Tibial nerve (tissue), 4 donors: Measurements from ENCODE around the gene AUTS2. TPM values are rescaled to one million over a fixed set of nuclear protein-coding genes. Genes with fewer than 3 reads are reported as not detected.

Experiments used
- DNase-seq, 2 donors: peaks; one replicate each; pipeline ENCODE4 v3.0.0-alpha.2; 2019; ENCODE audit warnings: low spot score in 2 of 2
- H3K27ac ChIP-seq, 4 donors: fragments of 200-600 bp; sonication (generic) in 3 of 4; one replicate each; pipeline ENCODE4 v1.5.1; 2017 to 2019; ENCODE audit warnings: mild to moderate bottlenecking in 1 of 4
- H3K27me3 ChIP-seq, 2 donors: fragments of 200-600 bp; sonication (generic) in 1 of 2; one replicate each; pipeline versions ENCODE4 v1.5.1 to v1.6.0; 2017 to 2019
- H3K36me3 ChIP-seq, 3 donors: fragments of 200-600 bp; sonication (generic); one replicate each; pipeline ENCODE4 v1.5.1; 2018 to 2019
- H3K4me1 ChIP-seq, 4 donors: fragments of 200-600 bp; sonication (generic) in 3 of 4; one replicate each; pipeline ENCODE4 v1.5.1; 2017 to 2019
- H3K4me3 ChIP-seq, 4 donors: fragments of 200-600 bp; sonication (generic) in 3 of 4; one replicate each; pipeline ENCODE4 v1.5.1; 2017 to 2019; ENCODE audit warnings: mild to moderate bottlenecking in 1 of 4, moderate library complexity in 1 of 4
- H3K9me3 ChIP-seq, 4 donors: fragments of 200-600 bp; sonication (generic) in 3 of 4; one replicate each; pipeline ENCODE4 v1.5.1; 2017 to 2019
- CTCF ChIP-seq, 5 experiments: fragments of 200-600 bp in 3 of 5; fragments of 450-650 bp in 2 of 5; sonication (generic) in 3 of 5; IDR thresholded peaks; one replicate each; pipeline ENCODE4 v1.5.1; 2016 to 2019; ENCODE audit warnings: antibody characterized with exemption in 5 of 5, mild to moderate bottlenecking in 3 of 5, moderate library complexity in 2 of 5
- EP300 ChIP-seq, 2 donors: sonication (generic); formaldehyde crosslinking; IDR thresholded peaks; one replicate each; pipeline ENCODE4 v1.6.1; 2017; ENCODE audit warnings: antibody characterized with exemption in 2 of 2, mild to moderate bottlenecking in 1 of 2
- POLR2A ChIP-seq, 2 donors: fragments of 450-650 bp; IDR thresholded peaks; one replicate each; pipeline ENCODE4 v1.6.1; 2017; ENCODE audit warnings: antibody characterized with exemption in 2 of 2, mild to moderate bottlenecking in 2 of 2, moderate library complexity in 2 of 2
- WGBS, 2 donors: methylation state at CpG; one replicate each; pipeline ENCODE4 v1.1.5; 2018; 5-methylcytosine and 5-hydroxymethylcytosine counted together
- total RNA-seq, 4 donors: library from RNA; depleted of rRNA; stranded (reverse); fragments of >200 nt; gene quantifications; one replicate each; pipeline ENCODE4 v1.1.0, GENCODE V29; 2016

Gene AUTS2
- total RNA-seq, 4 donors from 2014 or later = 56.6 to 87.9 (median 71.6) TPM

DNA sequence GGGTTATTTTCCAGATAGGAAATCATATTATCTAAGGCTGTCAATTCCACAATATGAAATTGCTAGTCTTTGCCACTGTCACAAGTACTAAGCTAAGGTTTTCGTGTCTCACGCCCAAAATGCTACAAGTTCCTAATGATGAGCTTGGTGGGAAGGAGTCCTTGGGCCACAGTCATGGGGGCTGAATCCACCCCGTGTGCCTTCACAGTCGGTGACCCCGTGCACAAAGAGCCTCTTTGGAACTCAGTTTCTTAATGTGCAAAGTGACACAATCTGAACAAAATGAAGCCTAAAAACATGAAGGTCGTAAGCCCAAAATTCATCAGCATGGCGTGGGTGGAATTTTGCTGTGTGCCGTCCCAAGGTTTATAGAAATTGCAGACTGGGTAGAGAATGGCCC lies 1196.7 kb downstream of the AUTS2 start:
- no peak overlapping the region for H3K4me3 ChIP-seq
- 68 to 77% methylated on average over 8 of the region's 8 CpGs for WGBS, 2 donors

GRCh38 chr7:70795948-70796347 lies 1197.7 kb downstream of the AUTS2 start:
- TF ChIP-seq CTCF (IDR thresholded peaks at IDR 0.05) (no peak), EP300 (IDR thresholded peaks at IDR 0.05) (no peak), POLR2A (IDR thresholded peaks at IDR 0.05) (no peak)
- no peaks in the 10 kb centered on the region for H3K4me1 ChIP-seq
- 92 to 93% methylated on average over 5 of the region's 5 CpGs for WGBS, 2 donors
- no peak overlapping the region for H3K4me3 ChIP-seq
- H3K9me3 ChIP-seq = peaks cover 0 to 23% (median 0%) of the 10 kb centered on the region in 4 donors
- peaks cover 0 to 24% (median 0%) of the 10 kb centered on the region in 3 donors for H3K36me3 ChIP-seq
- no peaks in the 10 kb centered on the region for H3K27me3 ChIP-seq
- DNase-seq = no peak
- no peak overlapping the region for H3K27ac ChIP-seq

More for the DNA sequence above, 1196.7 kb downstream of the AUTS2 start:
- Histone ChIP-seq H3K27ac (no peak overlapping the region), H3K27me3 (no peaks in the 10 kb centered on the region), H3K9me3 (peaks cover 0 to 13% (median 0%) of the 10 kb centered on the region in 4 donors), H3K4me1 (no peaks in the 10 kb centered on the region), H3K36me3 (peaks cover 0 to 34% (median 6%) of the 10 kb centered on the region in 3 donors)
- TF ChIP-seq CTCF (IDR thresholded peaks at IDR 0.05) (no peak), POLR2A (IDR thresholded peaks at IDR 0.05) (no peak), EP300 (IDR thresholded peaks at IDR 0.05) (no peak)
- DNase-seq = no peak

DNA sequence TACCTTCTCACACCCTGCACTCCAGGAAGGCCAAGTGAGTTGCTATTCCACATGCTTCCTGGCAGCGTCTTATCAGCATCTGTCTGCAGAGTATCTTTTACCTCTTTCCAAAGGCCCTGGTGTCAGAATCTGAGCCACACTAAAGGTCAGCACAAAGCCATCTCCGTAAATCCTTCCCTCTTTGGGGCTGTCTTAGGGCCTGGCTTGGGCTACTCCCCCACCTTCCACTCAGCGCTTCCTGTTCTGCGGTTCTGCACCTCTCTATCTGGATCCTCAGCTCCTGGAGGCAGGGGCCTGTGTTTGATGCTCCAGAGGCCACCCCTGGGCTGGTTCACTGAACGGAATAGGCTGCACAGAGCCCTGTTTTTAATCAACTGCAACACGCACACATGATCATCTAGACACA lies 1198.8 kb downstream of the AUTS2 start:
- no peak overlapping the region for H3K4me3 ChIP-seq
- no peak for DNase-seq
- H3K4me1 ChIP-seq = no peaks in the 10 kb centered on the region
- peaks cover 0 to 19% (median 0%) of the 10 kb centered on the region in 3 donors for H3K36me3 ChIP-seq
- 47 to 69% methylated on average over 6 of the region's 6 CpGs for whole genome bisulfite sequencing, 2 donors
- H3K9me3 ChIP-seq = peaks cover 0 to 29% (median 0%) of the 10 kb centered on the region in 4 donors
- no peaks in the 10 kb centered on the region for H3K27me3 ChIP-seq
- H3K27ac ChIP-seq = no peak overlapping the region
- no peak for TF ChIP-seq POLR2A (IDR thresholded peaks at IDR 0.05)

- Histone ChIP-seq H3K4me3 (no peak overlapping the region), H3K27ac (no peak overlapping the region), H3K9me3 (peaks cover 0 to 41% (median 0%) of the 10 kb centered on the region in 4 donors), H3K36me3 (peaks cover 0 to 2% (median 0%) of the 10 kb centered on the region in 3 donors), H3K27me3 (no peaks in the 10 kb centered on the region), H3K4me1 (no peaks in the 10 kb centered on the region)
- 97 to 98% methylated on average over 4 of the region's 4 CpGs for WGBS, 2 donors
- TF ChIP-seq EP300 (IDR thresholded peaks at IDR 0.05) = no peak
- no peak for TF ChIP-seq POLR2A (IDR thresholded peaks at IDR 0.05)
- TF ChIP-seq CTCF (IDR thresholded peaks at IDR 0.05) = no peak
- DNase-seq = no peak
These were observed 1201.6 kb downstream of the AUTS2 start for GRCh38 chr7:70799841-70800405.

DNA sequence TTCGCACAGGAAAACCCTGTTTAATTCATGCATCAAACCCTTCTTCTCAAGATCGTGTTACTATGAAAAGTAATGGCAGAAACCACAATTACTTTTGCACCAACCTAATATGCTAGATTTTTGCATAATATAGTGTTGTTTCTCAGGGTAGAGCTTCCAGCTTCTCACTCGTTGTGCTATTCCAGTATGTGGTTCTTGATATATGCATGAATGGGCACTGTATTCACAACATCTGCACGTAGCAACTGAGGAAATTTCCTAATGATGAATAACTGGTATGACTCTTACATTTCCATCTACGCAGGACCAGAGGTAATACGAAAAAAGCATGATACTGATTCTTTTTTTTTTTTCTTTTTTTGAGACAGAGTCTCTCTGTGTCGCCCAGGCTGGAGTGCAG lies 1207.1 kb downstream of the AUTS2 start:
- Histone ChIP-seq H3K27ac (no peak overlapping the region), H3K36me3 (no peaks in the 10 kb centered on the region), H3K9me3 (peaks cover 0 to 24% (median 0%) of the 10 kb centered on the region in 4 donors), H3K4me1 (no peaks in the 10 kb centered on the region), H3K27me3 (no peaks in the 10 kb centered on the region), H3K4me3 (no peak overlapping the region)
- TF ChIP-seq CTCF (IDR thresholded peaks at IDR 0.05) (no peak), EP300 (IDR thresholded peaks at IDR 0.05) (no peak), POLR2A (IDR thresholded peaks at IDR 0.05) (no peak)
- no peak for DNase-seq
- WGBS, 2 donors = 66 to 70% methylated on average over 7 of the region's 7 CpGs
